GM06990 (cell line): ENCODE data around the gene SPANXD.

Source experiments
- DNase-seq: peaks from one replicate; pipeline ENCODE4 v3.0.0-alpha.2; 2011; ENCODE audit not compliant: insufficient read length; ENCODE audit errors: extremely low read depth
- H3K27me3 ChIP-seq: replicated peaks from 2 replicates; pipeline ENCODE4 v1.6.0; 2011; ENCODE audit warnings: low read length; ENCODE audit not compliant: control insufficient read depth, insufficient read depth
- H3K36me3 ChIP-seq: 2 replicates; pipeline ENCODE4 v1.5.1; 2011; ENCODE audit warnings: low read length; ENCODE audit not compliant: control insufficient read depth, insufficient read depth
- H3K4me3 ChIP-seq: replicated peaks from 2 replicates; pipeline ENCODE4 v1.5.1; 2011; ENCODE audit warnings: low read depth, mild to moderate bottlenecking, control low read depth, low read length
- CTCF ChIP-seq: IDR thresholded peaks from 2 replicates; pipeline ENCODE4 v1.5.1; 2011; ENCODE audit warnings: low read length, control low read depth, mild to moderate bottlenecking, inconsistent platforms; ENCODE audit not compliant: insufficient read depth, poor library complexity, severe bottlenecking

SPANXD gene

GRCh38 chrX:141652286-141652685, 46.3 kb downstream of the SPANXD start:
- no peaks in the 10 kb centered on the region for H3K27me3 ChIP-seq
- no peaks in the 10 kb centered on the region for H3K36me3 ChIP-seq
- DNase-seq = no peak
- no peak overlapping the region for H3K4me3 ChIP-seq
- no peak for TF ChIP-seq CTCF
